Astrocyte (in vitro differentiated cells and primary cell): ENCODE results near the gene CXCL9.

Source experiments
- EZH2 ChIP-seq: IDR thresholded peaks from 2 replicates; pipeline ENCODE4 v1.6.1; 2012; ENCODE audit warnings: mild to moderate bottlenecking, low read length, inconsistent platforms; ENCODE audit not compliant: insufficient read depth
- TF ChIP-seq, protein P1 (sequence below): IDR thresholded peaks from 2 replicates; pipeline ENCODE4 v1.5.1; 2011; ENCODE audit warnings: low read depth, mild to moderate bottlenecking, inconsistent platforms, low read length, moderate library complexity; ENCODE audit not compliant: insufficient read depth

DNA sequence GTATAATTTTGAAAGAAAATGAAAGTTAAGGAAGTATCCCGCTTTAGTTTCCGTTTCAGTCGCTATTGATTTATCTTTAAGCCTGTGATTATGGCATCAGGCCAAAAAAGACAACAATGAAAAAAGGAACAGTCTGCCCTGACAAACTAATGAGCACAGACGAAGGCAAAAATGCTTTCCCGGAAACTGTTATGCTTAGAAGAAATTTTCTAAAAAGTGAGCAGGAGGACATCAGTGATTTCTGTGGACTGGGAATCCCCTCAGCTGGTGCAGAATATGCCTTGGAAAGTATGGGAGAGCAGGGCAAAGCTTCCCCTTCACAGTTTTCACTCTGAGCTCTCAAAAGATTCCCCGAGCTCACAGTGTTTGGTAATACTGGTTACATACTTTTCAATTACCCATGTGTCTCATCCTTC is 21.0 kb upstream of the CXCL9 start:
- TF ChIP-seq, protein P1, sequence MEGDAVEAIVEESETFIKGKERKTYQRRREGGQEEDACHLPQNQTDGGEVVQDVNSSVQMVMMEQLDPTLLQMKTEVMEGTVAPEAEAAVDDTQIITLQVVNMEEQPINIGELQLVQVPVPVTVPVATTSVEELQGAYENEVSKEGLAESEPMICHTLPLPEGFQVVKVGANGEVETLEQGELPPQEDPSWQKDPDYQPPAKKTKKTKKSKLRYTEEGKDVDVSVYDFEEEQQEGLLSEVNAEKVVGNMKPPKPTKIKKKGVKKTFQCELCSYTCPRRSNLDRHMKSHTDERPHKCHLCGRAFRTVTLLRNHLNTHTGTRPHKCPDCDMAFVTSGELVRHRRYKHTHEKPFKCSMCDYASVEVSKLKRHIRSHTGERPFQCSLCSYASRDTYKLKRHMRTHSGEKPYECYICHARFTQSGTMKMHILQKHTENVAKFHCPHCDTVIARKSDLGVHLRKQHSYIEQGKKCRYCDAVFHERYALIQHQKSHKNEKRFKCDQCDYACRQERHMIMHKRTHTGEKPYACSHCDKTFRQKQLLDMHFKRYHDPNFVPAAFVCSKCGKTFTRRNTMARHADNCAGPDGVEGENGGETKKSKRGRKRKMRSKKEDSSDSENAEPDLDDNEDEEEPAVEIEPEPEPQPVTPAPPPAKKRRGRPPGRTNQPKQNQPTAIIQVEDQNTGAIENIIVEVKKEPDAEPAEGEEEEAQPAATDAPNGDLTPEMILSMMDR = no peak
- no peak for TF ChIP-seq EZH2
